CD4-positive, alpha-beta T cell treated with Interleukin-6 at 100 ng/mL for 8 hours (primary cell): Measurements from ENCODE around the gene NR6A1.

Source experiments
- DNase-seq: peaks from one replicate; pipeline ENCODE4 v3.0.0-alpha.2; 2020; ENCODE audit warnings: mixed read lengths, low spot score

NR6A1 gene

DNA sequence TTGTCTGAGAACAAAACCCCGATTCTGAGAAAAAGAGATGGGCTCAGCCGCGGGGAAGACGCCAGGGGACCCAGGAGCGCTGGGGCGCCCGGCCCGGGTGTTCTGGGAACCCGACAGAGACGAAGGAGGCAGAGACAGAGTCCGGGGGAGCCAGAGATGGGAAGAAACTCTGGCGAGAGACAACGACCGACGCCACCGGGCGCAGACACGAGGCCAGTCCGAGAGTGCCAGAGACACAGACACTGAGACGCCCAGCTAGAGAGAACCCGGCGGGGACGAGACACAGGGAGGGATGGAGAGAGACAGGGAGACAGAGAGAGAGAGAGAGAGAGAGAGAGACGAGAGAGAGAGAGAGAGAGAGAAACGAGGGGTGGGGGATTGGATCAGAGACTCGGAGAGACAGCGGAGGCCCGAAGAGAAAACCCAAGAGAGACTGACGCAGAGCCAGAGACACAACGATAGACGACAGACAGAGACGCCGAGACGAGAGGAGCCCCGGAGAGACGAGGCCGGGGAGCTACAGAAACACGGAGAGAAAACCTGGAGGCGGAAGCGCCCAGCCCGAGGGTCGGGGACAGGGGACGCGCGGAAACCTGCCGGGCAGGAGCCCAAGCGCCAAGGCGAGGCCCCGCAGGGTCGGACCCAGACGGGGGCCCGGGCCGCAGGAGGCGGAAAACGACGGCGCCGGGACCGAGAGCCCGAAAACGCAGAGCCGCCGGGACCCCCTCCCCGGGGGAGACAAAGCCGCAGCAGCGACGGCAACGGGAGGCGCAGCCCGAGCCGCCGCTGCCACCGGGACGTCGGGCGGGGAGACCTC is 267.2 kb downstream of the NR6A1 start:
- no peak for DNase-seq

DNA sequence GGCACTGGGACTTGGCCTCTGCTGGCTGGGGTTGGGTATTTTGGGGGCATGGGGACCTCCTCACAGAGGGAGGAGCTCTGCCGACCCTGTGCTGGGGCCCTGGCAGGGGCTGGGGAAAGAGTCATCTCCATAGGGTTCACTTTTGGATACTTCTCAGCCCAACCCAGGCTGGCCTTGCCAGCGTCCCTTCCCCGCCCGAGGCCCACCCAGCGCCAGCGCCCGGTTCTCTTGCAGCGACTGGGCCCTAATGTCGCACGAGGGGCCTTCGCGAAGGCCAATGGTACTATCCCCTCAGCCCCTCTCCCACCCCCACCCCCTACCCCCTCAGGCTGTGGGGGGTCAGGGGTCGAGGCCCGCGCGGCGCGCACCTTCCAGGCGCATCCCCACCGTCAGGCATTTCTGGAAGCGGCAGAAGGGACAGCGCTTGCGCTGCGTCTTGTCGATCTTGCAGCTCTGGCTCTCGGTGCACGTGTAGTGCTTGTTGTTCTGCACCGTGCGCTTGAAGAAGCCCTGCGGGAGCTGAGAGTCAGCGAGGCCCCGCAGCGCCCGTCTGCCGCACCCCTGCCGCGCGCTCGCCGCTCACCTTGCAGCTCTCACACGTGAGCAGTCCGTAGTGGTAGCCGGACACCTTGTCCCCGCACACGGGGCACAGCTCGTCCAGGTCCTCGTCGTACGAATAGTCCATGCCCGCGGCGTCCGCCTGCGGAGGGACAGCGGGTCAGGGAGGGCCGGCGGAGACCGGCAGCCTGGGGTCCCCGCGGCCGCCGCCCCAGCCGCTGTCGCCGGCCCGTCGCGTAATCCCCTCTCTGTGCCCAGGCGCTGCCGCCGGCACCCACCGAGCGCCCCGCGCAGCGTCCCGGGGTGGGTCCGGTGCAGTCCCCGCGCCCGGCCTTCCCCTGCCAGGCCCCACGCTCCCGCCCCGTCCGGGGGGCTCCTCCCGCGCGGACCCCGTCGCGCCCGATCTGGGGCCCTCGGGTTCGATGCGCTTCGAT is 268.1 kb downstream of the NR6A1 start:
- DNase-seq = no peak

DNA sequence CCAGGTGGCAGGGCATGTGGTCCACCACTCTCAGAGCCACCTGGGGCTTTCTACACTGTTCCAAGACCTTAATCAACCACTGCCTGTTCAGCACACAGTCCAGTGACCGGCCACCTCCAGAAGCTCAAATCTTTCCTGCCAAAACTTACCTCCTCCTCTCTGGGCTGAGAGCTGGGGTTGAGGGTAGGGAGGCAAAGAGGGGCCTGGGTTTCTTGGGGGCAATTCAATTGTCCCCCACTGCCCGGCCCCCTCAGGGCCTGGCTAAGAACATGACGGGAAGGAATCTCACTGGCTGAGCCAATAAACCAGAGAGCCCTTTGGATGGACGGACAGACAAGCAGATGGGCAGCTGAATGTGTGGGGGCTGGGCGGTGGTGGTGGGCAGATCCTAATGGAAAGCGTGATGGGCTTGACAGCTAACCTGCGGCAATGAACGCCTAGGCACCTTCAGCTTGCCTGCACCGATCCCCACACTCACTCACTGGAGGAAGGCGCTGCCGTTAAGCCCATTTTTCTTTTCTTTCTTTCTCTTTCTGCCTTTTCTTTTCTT is 269.3 kb downstream of the NR6A1 start:
- DNase-seq = no peak

DNA sequence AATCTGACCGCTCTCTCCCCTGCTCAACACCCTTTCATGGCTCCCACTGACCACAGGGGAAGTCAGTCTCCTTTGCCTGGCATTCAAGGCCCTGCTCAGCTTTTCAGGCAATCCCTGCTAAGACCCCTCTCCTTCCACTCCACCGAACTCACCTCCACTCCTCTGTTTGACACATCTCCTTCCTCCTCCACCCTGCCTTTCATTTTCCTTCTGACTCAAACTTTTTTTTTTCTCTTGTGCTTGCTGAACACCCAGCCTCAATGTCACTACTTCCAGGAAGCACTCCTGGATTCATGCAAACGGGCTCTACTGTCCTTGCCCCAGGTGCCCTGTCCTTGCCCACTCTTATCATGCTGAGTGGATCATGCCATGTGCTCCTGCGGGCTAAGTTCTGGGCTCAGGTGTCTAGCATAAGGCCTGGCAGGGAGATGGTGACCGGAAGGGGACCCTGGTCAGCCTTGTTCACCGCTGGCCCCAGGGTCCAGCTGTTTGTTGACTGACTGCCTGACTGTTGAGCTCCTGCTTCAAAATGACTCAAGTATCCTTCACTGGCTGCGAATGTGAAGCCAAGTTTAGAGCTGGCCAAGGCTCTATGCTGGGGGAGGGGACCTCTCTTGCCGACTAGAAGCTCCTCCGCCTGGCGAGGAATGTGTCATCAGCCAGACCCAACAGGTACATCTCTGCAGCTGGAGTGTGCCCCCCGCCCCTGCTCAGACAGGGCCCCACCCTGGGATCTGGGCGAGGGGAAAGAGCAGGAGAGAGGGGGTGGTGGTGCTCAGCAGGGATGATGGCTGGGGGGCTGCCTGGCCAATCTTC is 270.1 kb downstream of the NR6A1 start:
- DNase-seq = no peak

DNA sequence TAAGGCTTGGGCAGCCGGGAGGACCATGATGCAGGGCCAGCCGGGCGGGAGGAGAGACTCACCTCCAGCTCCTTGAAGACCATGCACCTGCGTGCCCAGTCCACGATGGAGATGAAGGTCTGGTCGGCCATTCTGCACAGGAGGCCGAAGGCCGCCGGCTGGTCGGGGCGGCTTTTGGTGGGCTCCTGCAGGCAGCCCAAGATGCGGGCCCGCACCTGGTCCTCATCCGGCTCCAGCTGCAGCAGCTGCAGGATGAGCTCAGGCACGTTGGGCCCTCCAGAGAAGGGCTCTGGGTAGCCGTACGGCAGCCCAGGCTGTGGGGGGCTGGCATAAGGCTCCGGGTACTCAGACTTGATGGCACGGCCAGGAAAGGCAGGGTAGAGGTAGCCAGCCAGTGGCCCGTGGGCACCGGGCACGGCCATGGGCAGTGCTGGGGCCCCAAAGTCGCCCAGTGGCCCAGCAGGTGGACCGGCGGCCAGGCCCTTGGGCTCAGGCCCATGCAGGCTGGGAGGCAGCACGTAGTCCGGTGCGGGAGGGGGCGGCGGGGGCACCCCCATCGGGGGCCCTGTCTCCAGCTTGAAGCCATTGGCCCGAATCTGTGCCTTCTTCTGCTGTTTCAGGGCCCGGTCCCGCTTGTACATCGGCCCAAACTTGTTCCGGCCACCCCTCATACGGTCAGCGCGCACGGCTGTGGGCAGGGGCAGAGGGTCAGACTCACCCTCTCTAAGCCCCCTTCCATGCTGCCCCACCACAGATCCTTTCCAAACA is 270.9 kb downstream of the NR6A1 start:
- DNase-seq = no peak

DNA sequence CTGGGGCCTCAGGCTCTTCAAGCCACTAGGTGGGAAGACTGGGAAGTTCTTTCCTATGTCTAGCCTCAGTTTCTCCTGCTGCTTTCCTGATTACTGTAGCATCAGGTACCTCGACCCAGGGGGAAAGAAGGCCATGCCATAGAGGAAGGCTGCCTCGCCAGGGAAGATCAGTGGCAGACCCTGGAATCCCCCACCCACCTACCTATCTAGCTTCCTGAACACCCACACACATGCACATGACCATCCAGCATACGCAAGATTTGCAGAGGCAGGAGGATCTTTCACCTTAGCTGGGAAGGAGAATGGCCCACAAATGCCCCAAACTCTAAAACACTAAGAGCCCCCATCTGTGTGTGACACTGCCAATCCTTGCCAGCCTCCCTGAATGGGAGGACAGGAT is 271.9 kb downstream of the NR6A1 start:
- DNase-seq = no peak

DNA sequence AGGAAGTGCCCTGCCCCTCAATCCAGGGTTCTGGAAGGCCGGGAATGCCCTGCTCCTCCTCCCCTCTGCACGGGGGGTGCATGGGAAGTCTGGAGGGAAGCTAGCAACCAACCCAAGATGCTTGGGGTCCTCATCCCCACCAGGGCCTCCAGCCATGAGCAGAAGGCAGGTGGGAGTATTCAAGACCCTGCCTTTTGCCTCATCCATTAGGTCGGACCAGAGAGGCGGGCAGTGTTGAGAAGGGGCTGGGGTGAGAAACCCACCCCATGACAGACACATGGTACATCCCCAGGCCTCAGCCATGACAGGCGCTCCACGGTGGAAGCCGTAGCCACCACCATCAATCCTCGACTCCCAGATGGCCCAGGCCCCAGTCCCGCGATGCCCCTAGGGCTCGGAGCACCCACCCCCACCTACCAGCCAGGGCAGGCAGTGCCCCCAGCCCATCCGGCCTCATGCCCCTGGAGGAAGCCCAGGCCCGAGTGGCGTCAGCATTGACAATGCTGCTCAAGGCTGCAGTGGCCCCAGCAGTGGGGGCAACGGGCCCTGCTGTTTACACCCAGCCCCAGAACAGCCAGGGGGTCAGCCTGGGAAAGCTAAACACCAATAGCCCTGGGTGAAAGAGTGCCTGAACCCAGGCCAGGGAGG is 272.5 kb downstream of the NR6A1 start:
- DNase-seq = no peak

DNA sequence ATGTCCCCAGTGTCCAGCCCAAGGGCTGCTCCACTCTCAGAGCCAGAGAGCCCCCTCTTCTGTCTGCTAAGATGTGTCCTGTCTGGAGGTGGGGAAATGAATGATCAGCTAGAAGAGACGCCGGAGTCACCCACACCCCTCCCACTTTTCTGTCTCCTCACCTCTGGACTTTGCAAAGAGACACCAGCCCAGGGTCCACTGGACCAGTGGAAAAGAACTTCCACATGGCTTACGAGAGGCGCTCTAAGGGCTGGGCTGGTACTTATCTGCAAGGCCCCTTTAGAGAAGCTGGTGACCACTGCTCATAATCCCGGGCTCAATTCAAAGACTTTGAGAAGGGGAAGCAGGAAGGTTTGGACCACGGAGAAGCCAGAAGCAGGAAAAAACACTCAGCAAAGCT is 273.1 kb downstream of the NR6A1 start:
- DNase-seq = no peak

DNA sequence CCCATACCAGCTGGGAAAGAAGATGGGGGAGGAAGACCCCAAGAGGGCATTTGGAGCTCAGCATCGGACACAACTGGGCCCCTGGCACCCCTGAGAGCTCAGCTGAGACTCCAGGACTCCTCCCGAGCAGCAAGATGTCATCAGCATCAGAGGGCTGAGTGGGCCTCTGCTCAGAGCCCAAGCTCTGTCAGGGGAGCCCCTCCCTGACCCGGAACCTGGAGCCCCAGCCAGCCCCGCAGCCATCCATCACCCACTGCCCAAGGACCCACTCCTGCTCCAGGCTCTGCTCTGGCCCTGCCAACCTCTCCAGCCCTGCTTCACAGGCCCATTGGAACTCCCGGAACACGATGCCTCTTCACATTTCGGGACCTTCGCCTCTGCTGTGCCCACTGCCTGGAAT is 273.7 kb downstream of the NR6A1 start:
- no peak for DNase-seq

DNA sequence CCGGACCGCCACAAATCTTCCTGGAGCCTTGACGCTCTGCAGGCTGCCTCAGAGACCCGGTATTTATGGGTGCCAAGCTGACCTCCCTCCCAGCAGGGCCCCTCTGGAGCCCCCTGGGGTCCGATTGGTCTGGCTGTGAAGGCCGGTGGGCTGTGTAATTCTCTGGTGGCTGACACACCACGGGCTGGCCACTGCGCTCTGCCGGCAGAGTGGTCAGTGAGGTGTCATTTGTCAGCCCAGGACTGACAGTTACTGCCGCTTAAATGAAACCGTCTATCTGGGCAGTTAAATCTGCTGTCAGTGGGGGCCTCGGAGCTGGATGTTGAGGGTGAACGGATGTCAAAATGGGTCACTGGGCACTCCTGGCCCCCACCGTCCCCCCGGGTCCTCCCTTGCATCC is 274.6 kb downstream of the NR6A1 start:
- DNase-seq = no peak

DNA sequence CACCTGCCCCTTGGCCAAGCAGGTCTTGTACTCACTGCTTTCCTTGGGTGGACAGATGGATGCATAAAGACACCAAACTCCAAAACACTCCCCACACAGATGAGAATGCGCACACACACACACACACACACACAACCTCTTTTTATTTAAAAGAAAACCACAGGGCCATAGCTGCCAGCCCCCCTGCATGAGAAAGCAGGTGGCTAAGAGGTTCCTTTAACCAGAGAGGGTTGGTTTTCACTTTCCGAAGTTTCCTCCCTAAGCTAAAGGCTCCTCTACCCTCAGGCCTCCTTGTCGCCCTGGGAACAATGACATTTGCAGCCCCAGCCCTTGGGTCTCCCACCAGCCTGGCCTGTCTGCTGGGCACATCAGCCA is 275.0 kb downstream of the NR6A1 start:
- no peak for DNase-seq

DNA sequence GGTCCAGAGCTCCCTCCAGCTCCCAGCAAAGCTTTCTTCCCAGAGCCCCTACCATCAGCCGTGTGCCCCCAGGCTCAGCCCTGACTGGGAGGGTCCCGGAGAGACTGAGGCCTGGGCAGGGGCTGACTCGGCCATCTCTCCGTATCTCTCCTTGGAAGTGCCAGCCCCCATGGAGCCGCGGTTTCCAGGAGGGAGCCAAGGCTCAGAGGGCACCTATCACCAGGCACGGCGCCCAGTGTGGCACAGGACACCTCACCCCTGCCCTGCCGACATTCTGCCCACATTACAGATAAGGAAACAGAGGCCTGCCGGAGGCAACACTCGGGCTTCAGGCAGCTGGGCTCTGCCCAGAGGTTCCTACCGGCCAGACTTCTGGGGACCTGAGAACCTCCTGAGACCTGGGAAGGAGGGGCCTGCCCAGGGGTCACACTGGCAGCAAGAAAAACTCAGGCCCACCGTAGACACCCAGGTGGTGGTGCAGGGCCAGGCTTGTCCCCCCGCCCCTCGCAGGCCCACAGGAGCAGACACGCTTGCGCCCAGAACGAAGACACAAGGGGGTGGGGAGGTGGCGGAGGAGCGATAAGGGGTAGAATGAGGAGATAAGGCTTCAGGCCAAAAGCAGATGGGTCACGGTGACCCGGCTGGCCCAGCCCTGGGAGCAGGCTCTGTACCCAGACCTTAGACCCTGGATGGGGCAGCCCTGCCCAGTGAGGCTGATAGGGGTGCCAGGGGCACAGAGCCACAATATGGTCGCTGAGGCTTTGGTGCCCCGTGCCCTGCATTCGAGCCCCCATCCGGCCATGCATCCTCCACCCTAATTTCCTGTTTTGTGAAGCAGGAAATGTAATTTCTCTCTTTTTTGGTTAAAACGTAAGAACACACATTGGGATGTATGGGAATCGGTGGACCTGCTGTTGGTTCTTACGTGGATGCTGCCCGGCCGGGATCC is 275.7 kb downstream of the NR6A1 start:
- no peak for DNase-seq

DNA sequence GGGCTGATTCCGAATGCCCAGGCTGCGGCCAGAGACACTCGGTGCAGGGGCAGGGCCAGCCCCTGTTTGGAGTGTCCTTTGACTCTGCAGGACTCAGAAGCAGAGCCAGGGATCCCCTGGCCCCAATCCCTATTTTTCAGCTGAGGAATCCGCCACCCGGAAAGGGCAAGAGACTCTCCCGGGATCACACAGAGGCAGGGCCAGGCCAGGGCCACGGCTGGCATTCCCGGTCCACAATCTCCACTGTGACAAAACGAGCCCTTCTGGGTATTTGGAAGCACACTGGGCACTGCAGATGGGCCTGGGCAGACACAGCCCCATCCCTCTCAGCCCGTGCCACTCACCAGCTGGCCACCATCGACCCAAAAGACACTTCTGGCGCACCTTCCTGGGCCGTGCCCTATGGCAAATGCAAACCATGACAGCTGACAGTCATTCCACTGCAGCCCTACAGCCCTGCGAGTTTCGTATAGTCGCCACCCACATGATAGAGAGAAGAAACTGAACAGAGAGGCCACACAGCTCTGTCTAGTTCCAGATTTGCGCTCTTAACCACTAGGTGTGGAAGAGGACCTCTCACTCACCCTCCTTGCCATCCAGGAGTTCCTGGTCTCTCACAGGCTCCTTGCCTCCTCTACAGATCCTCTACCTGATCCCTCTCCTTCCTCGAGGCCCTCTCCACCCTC is 277.2 kb downstream of the NR6A1 start:
- DNase-seq = no peak

DNA sequence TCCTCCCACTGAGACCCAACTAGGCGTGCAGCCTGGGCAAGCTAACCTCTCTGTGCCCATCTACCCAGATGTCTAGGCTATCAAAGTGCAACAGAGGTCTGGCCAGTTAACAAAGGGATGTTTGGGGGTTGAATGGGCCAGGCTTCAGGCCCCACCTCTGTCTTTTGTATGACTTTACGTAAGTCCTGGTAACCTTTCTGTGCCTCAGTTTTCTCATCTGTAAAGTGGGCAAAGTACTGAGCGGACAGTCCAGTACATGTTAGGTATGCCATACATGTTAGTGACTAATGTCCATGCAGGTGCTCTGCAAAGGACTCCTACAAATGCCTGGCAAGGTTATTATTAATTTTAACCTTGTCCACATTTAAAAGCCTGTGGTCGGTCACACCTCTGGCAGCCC is 277.9 kb downstream of the NR6A1 start:
- no peak for DNase-seq

DNA sequence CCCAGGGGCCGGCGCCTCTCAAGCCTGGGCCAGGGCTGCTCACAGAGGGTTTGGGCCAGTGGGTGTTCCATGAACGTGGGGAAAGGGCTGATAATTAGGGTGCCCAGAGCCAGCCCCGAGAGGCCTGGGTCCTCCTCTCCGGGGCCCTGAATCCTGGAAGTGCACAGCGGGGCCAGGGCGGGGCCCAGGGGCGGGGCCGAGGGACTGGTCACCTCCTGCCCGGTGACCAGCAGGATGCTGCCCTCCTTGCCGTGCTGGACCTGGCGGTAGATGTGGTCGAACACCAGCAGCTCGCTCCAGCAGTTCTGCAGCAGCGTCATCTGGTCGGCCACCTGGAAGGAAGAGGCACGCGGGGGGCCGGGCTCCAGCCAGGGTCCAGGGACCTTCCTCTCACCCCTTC is 278.3 kb downstream of the NR6A1 start:
- no peak for DNase-seq

DNA sequence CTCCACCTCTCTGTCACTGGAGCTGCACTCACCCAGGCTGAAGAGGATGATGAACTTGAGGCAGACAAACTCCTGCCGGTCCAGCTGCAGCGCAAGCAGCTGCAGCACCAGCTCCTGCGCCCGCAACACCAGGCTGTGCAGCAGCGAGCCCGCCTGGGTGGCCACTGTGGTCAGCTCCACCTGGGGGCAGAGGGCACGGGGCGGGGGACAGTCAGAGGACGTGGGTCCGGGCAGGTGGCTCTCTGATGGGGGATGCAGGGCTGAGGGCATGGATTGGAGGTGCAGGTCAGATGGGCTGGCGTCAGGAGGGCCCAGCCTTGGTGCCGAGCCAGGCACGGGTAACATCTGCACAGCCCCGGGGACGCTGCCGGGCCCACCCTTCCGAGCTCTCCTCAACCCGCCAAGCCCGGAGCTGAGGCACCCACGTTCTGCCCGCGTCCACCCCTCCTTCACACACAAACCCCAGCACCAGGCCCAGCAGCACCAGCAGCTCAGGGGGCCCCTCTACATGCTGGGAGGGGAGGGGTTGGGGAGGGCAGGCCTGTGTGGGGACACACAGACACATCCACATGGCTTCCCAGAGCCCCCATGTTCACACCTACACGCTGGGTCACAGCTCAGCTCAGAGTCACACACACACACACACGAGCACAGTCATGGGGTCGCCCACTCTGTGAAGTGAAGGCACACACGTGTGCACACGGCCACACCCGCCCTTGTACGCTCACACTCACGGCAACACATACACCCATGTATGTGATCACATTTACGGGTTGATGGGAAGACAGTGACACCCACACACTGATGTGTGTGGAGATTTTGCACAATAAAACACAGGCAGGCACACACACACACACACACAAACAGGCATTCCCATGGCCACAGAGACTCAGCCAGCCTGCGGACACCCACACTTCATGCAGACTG is 279.8 kb downstream of the NR6A1 start:
- no peak for DNase-seq

DNA sequence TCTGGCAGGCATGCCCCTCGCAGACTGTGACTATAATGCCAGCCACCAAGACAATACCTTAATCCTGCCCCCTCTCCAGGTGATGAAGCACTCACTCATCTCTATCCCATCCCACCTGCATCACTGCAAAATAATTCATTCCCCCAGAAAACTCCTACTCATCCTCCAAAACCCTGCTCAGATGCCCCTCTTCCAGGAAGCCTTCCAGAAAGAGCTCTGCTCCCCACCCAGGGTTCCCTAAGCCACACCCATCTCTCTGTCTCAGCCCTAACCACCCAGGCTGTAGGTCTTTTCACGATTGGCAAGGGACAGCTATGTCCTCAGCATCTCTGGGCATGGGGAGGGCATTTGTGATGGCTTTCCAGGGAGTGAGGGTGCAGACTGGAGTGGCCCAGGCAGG is 281.1 kb downstream of the NR6A1 start:
- DNase-seq = no peak

DNA sequence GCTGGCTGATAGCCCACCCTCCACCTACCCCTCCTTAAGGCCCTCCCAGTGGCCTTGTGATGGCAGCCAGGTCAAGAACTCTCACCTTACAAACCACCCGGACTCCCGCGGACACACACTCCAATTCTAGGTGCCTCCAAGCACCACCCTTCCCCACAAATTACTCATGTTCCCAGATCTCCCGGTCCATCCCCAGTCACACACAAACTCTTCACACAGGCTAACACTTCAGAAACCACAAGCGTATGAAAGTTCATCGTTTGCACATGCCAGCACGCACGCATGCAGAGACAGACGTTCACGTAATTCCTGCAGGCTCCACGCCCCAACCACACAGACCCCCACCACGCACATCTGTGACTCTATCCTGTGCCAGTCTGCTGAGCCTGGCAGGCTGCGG is 281.9 kb downstream of the NR6A1 start:
- no peak for DNase-seq
